ENCODE data around the gene POLR1E.
"Not testable (repeated sequence)": the region's sequence is repeated elsewhere in the genome, so short reads cannot be mapped to it uniquely, and the experiment has no call there.

The POLR1E gene

GRCh38 chr9:37474438-37474837, 11.3 kb upstream of the POLR1E start:
- Histone ChIP-seq H3K4me3 (ENCODE audit: insufficient read length, low read depth) (no peak overlapping the region), H3K9ac (ENCODE audit: insufficient read length, low read depth) (no peak overlapping the region), H3K4me1 (ENCODE audit: insufficient read depth, insufficient read length) (no peaks in the 10 kb centered on the region), H3K36me3 (ENCODE audit: insufficient read depth, insufficient read length, low read length) (no peaks in the 10 kb centered on the region), H3K27me3 (ENCODE audit: insufficient read depth, insufficient read length) (no peaks in the 10 kb centered on the region), H3K9me3 (ENCODE audit: insufficient read depth, low read length) (peaks cover 19% of the 10 kb centered on the region)
- no peak for DNase-seq (ENCODE audit: low read depth, low spot score)
- no peak for TF ChIP-seq SUZ12 (IDR thresholded peaks at IDR 0.05; ENCODE audit: extremely low read depth, insufficient read depth, insufficient read length)
- no peak for TF ChIP-seq YY1 (IDR thresholded peaks at IDR 0.05; ENCODE audit: insufficient read depth, insufficient read length)
- TF ChIP-seq ZNF274 (IDR thresholded peaks at IDR 0.05; ENCODE audit: low read depth, low read length) = no peak

- no peak overlapping the region for H3K9ac ChIP-seq (ENCODE audit: insufficient read length, low read depth)
- no peak for DNase-seq (ENCODE audit: low read depth, low spot score)
- no peaks in the 10 kb centered on the region for H3K4me1 ChIP-seq (ENCODE audit: insufficient read depth, insufficient read length)
- no peaks in the 10 kb centered on the region for H3K27me3 ChIP-seq (ENCODE audit: insufficient read depth, insufficient read length)
- no peak for TF ChIP-seq YY1 (IDR thresholded peaks at IDR 0.05; ENCODE audit: insufficient read depth, insufficient read length)
- TF ChIP-seq ZNF274 (IDR thresholded peaks at IDR 0.05; ENCODE audit: low read depth, low read length) = no peak
- no peak for TF ChIP-seq SUZ12 (IDR thresholded peaks at IDR 0.05; ENCODE audit: extremely low read depth, insufficient read depth, insufficient read length)
- no peak overlapping the region for H3K4me3 ChIP-seq (ENCODE audit: insufficient read length, low read depth)
- no peaks in the 10 kb centered on the region for H3K36me3 ChIP-seq (ENCODE audit: insufficient read depth, insufficient read length, low read length)
- peaks cover 19% of the 10 kb centered on the region for H3K9me3 ChIP-seq (ENCODE audit: insufficient read depth, low read length)
These were observed 8.8 kb upstream of the POLR1E start for GRCh38 chr9:37476930-37477329.

GRCh38 chr9:37477443-37477842, 8.3 kb upstream of the POLR1E start:
- not testable (repeated sequence) for DNase-seq (ENCODE audit: low read depth, low spot score); H3K9ac ChIP-seq (ENCODE audit: insufficient read length, low read depth); H3K27me3 ChIP-seq (ENCODE audit: insufficient read depth, insufficient read length); H3K36me3 ChIP-seq (ENCODE audit: insufficient read depth, insufficient read length, low read length); H3K4me3 ChIP-seq (ENCODE audit: insufficient read length, low read depth); H3K4me1 ChIP-seq (ENCODE audit: insufficient read depth, insufficient read length)
- peaks cover 19% of the 10 kb centered on the region for H3K9me3 ChIP-seq (ENCODE audit: insufficient read depth, low read length)

- not testable (repeated sequence) for DNase-seq (ENCODE audit: low read depth, low spot score); H3K4me1 ChIP-seq (ENCODE audit: insufficient read depth, insufficient read length); H3K9ac ChIP-seq (ENCODE audit: insufficient read length, low read depth); H3K36me3 ChIP-seq (ENCODE audit: insufficient read depth, insufficient read length, low read length); H3K27me3 ChIP-seq (ENCODE audit: insufficient read depth, insufficient read length); H3K4me3 ChIP-seq (ENCODE audit: insufficient read length, low read depth)
- peaks cover 19% of the 10 kb centered on the region for H3K9me3 ChIP-seq (ENCODE audit: insufficient read depth, low read length)
These were observed 7.6 kb upstream of the POLR1E start for GRCh38 chr9:37477987-37478619.

- no peaks in the 10 kb centered on the region for H3K4me1 ChIP-seq (ENCODE audit: insufficient read depth, insufficient read length)
These were observed 5.0 kb upstream of the POLR1E start for GRCh38 chr9:37480759-37481158.

GRCh38 chr9:37486256-37486615, 488 bp downstream of the POLR1E start:
- peak overlapping the region; percentile 90 for H3K9ac ChIP-seq (ENCODE audit: insufficient read length, low read depth)
- peak overlapping the region; percentile 96 for H3K4me3 ChIP-seq (ENCODE audit: insufficient read length, low read depth)
- peaks cover 10% of the 10 kb centered on the region for H3K4me1 ChIP-seq (ENCODE audit: insufficient read depth, insufficient read length)
- no peak for TF ChIP-seq YY1 (IDR thresholded peaks at IDR 0.05; ENCODE audit: insufficient read depth, insufficient read length)
- no peak for TF ChIP-seq SUZ12 (IDR thresholded peaks at IDR 0.05; ENCODE audit: extremely low read depth, insufficient read depth, insufficient read length)
- TF ChIP-seq ZNF274 (IDR thresholded peaks at IDR 0.05; ENCODE audit: low read depth, low read length) = no peak
- DNase-seq (ENCODE audit: low read depth, low spot score) = no peak
- H3K9me3 ChIP-seq (ENCODE audit: insufficient read depth, low read length) = no peaks in the 10 kb centered on the region
- peaks cover 41% of the 10 kb centered on the region for H3K36me3 ChIP-seq (ENCODE audit: insufficient read depth, insufficient read length, low read length)
- H3K27me3 ChIP-seq (ENCODE audit: insufficient read depth, insufficient read length) = no peaks in the 10 kb centered on the region

More at GRCh38 chr9:37480759-37481158, 5.0 kb upstream of the POLR1E start:
- Histone ChIP-seq H3K27me3 (ENCODE audit: insufficient read depth, insufficient read length) (no peaks in the 10 kb centered on the region), H3K36me3 (ENCODE audit: insufficient read depth, insufficient read length, low read length) (no peaks in the 10 kb centered on the region), H3K9ac (ENCODE audit: insufficient read length, low read depth) (no peak overlapping the region), H3K9me3 (ENCODE audit: insufficient read depth, low read length) (peaks cover 1% of the 10 kb centered on the region; the same call in 1 of the 2 replicates), H3K4me3 (ENCODE audit: insufficient read length, low read depth) (no peak overlapping the region)
- TF ChIP-seq ZNF274 (IDR thresholded peaks at IDR 0.05; ENCODE audit: low read depth, low read length) (no peak), YY1 (IDR thresholded peaks at IDR 0.05; ENCODE audit: insufficient read depth, insufficient read length) (no peak), SUZ12 (IDR thresholded peaks at IDR 0.05; ENCODE audit: extremely low read depth, insufficient read depth, insufficient read length) (no peak)
- no peak for DNase-seq (ENCODE audit: low read depth, low spot score)

GRCh38 chr9:37486616-37487548, 1.1 kb downstream of the POLR1E start:
- Histone ChIP-seq H3K4me3 (ENCODE audit: insufficient read length, low read depth) (peak overlapping the region; percentile 96), H3K9ac (ENCODE audit: insufficient read length, low read depth) (peak overlapping the region; percentile 90), H3K36me3 (ENCODE audit: insufficient read depth, insufficient read length, low read length) (peaks cover 47% of the 10 kb centered on the region), H3K27me3 (ENCODE audit: insufficient read depth, insufficient read length) (no peaks in the 10 kb centered on the region), H3K9me3 (ENCODE audit: insufficient read depth, low read length) (no peaks in the 10 kb centered on the region), H3K4me1 (ENCODE audit: insufficient read depth, insufficient read length) (peaks cover 10% of the 10 kb centered on the region)
- no peak for DNase-seq (ENCODE audit: low read depth, low spot score)
- TF ChIP-seq ZNF274 (IDR thresholded peaks at IDR 0.05; ENCODE audit: low read depth, low read length) (no peak), SUZ12 (IDR thresholded peaks at IDR 0.05; ENCODE audit: extremely low read depth, insufficient read depth, insufficient read length) (no peak), YY1 (IDR thresholded peaks at IDR 0.05; ENCODE audit: insufficient read depth, insufficient read length) (no peak)
